HEK293 (cell line): Measurements from ENCODE around the gene TRNAU1AP.

Source experiments
- GFI1B ChIP-seq: fragments of 450-650 bp; formaldehyde crosslinking; IDR thresholded peaks from 2 replicates; pipeline ENCODE4 v1.5.1; 2016; ENCODE audit warnings: missing biosample characterization, missing genetic modification characterization
- GLI2 ChIP-seq: fragments of 450-650 bp; formaldehyde crosslinking; IDR thresholded peaks from 2 replicates; pipeline ENCODE4; 2017; ENCODE audit warnings: missing biosample characterization, missing genetic modification characterization, low read depth, borderline replicate concordance
- GLI4 ChIP-seq: fragments of 450-650 bp; formaldehyde crosslinking; IDR thresholded peaks from 2 replicates; pipeline ENCODE4 v1.5.1; 2016; ENCODE audit warnings: missing biosample characterization, missing genetic modification characterization
- HOXD13 ChIP-seq: sonication (generic); formaldehyde crosslinking; IDR thresholded peaks from 2 replicates; pipeline ENCODE4 v1.8.0; 2022; ENCODE audit warnings: missing genetic modification reagents, borderline replicate concordance
- RBAK ChIP-seq: fragments of 450-650 bp; formaldehyde crosslinking; IDR thresholded peaks from 2 replicates; pipeline ENCODE4 v1.5.1; 2016; ENCODE audit warnings: missing biosample characterization, missing genetic modification characterization
- ZFP37 ChIP-seq: fragments of 450-650 bp; formaldehyde crosslinking; IDR thresholded peaks from 2 replicates; pipeline ENCODE4 v1.5.1; 2016; ENCODE audit warnings: missing biosample characterization, missing genetic modification characterization
- ZNF121 ChIP-seq: fragments of 450-650 bp; formaldehyde crosslinking; IDR thresholded peaks from 2 replicates; pipeline ENCODE4 v1.5.1; 2016; ENCODE audit warnings: missing biosample characterization, missing genetic modification characterization
- ZNF16 ChIP-seq: fragments of 450-650 bp; formaldehyde crosslinking; IDR thresholded peaks from 2 replicates; pipeline ENCODE4 v1.5.1; 2016; ENCODE audit warnings: low read depth, missing biosample characterization, missing genetic modification characterization
- ZNF169 ChIP-seq: fragments of 450-650 bp; formaldehyde crosslinking; IDR thresholded peaks from 2 replicates; pipeline ENCODE4 v1.5.1; 2016; ENCODE audit warnings: missing biosample characterization, missing genetic modification characterization
- ZNF19 ChIP-seq: fragments of 450-650 bp; formaldehyde crosslinking; IDR thresholded peaks from 2 replicates; pipeline ENCODE4; 2016; ENCODE audit warnings: missing biosample characterization, missing genetic modification characterization, low read depth
- ZNF2 ChIP-seq: fragments of 450-650 bp; formaldehyde crosslinking; IDR thresholded peaks from 2 replicates; pipeline ENCODE4 v1.5.1; 2016; ENCODE audit warnings: missing biosample characterization, missing genetic modification characterization
- ZNF214 ChIP-seq: fragments of 450-650 bp; formaldehyde crosslinking; IDR thresholded peaks from 2 replicates; pipeline ENCODE4 v1.5.1; 2017; ENCODE audit warnings: missing biosample characterization, mild to moderate bottlenecking, missing genetic modification characterization, borderline replicate concordance
- ZNF23 ChIP-seq: fragments of 450-650 bp; formaldehyde crosslinking; IDR thresholded peaks from 2 replicates; pipeline ENCODE4 v1.5.1; 2016; ENCODE audit warnings: missing biosample characterization, missing genetic modification characterization, borderline replicate concordance
- ZNF473 ChIP-seq: fragments of 450-650 bp; formaldehyde crosslinking; IDR thresholded peaks from 2 replicates; pipeline ENCODE4 v1.5.1; 2017; ENCODE audit warnings: missing biosample characterization, missing genetic modification characterization
- ZNF521 ChIP-seq: fragments of 450-650 bp; formaldehyde crosslinking; IDR thresholded peaks from 2 replicates; pipeline ENCODE4 v1.5.1; 2017; ENCODE audit warnings: missing biosample characterization, mild to moderate bottlenecking, missing genetic modification characterization
- ZNF529 ChIP-seq: fragments of 450-650 bp; formaldehyde crosslinking; IDR thresholded peaks from 2 replicates; pipeline ENCODE4 v1.5.1; 2017; ENCODE audit warnings: missing genetic modification characterization, missing biosample characterization; ENCODE audit not compliant: insufficient replicate concordance
- ZNF548 ChIP-seq: fragments of 450-650 bp; formaldehyde crosslinking; IDR thresholded peaks from 2 replicates; pipeline ENCODE4 v1.5.1; 2016; ENCODE audit warnings: missing biosample characterization, missing genetic modification characterization
- ZNF549 ChIP-seq: fragments of 450-650 bp; IDR thresholded peaks from 2 replicates; pipeline ENCODE4 v1.5.1; 2018; ENCODE audit warnings: missing biosample characterization, missing genetic modification characterization, mild to moderate bottlenecking, inconsistent platforms, moderate library complexity
- ZNF555 ChIP-seq: fragments of 450-650 bp; formaldehyde crosslinking; conservative IDR thresholded peaks from 2 replicates; pipeline ENCODE4 v1.5.1; 2017; ENCODE audit warnings: missing biosample characterization, mild to moderate bottlenecking, missing genetic modification characterization, inconsistent platforms
- ZNF558 ChIP-seq: fragments of 450-650 bp; formaldehyde crosslinking; IDR thresholded peaks from 2 replicates; pipeline ENCODE4 v1.5.1; 2016; ENCODE audit warnings: missing biosample characterization, missing genetic modification characterization
- ZNF610 ChIP-seq: fragments of 450-650 bp; formaldehyde crosslinking; IDR thresholded peaks from 2 replicates; pipeline ENCODE4 v1.5.1; 2016; ENCODE audit warnings: missing biosample characterization, missing genetic modification characterization, borderline replicate concordance
- ZNF791 ChIP-seq: fragments of 450-650 bp; formaldehyde crosslinking; IDR thresholded peaks from 2 replicates; pipeline ENCODE4 v1.5.1; 2016; ENCODE audit warnings: missing biosample characterization, missing genetic modification characterization
- ZNF792 ChIP-seq: fragments of 450-650 bp; formaldehyde crosslinking; IDR thresholded peaks from 2 replicates; pipeline ENCODE4 v1.5.1; 2016; ENCODE audit warnings: missing biosample characterization, missing genetic modification characterization
- ZSCAN16 ChIP-seq: fragments of 450-650 bp; formaldehyde crosslinking; IDR thresholded peaks from 2 replicates; pipeline ENCODE4 v1.5.1; 2016; ENCODE audit warnings: missing biosample characterization, missing genetic modification characterization
- TF ChIP-seq, protein P1 (sequence below): fragments of 450-650 bp; formaldehyde crosslinking; IDR thresholded peaks from 2 replicates; pipeline ENCODE4 v1.5.1; 2016; ENCODE audit warnings: missing biosample characterization, missing genetic modification characterization
- TF ChIP-seq, protein P2 (sequence below): fragments of 450-650 bp; formaldehyde crosslinking; IDR thresholded peaks from 2 replicates; pipeline ENCODE4 v1.5.1; 2016; ENCODE audit warnings: missing biosample characterization, missing genetic modification characterization
- TF ChIP-seq, protein P3 (sequence below): fragments of 450-650 bp; formaldehyde crosslinking; IDR thresholded peaks from 2 replicates; pipeline ENCODE4 v1.5.1; 2016; ENCODE audit warnings: missing biosample characterization, missing genetic modification characterization
- TF ChIP-seq, protein P4 (sequence below): fragments of 450-650 bp; formaldehyde crosslinking; IDR thresholded peaks from 2 replicates; pipeline ENCODE4 v1.5.1; 2016; ENCODE audit warnings: missing biosample characterization, missing genetic modification characterization
- TF ChIP-seq, protein P5 (sequence below): fragments of 450-650 bp; formaldehyde crosslinking; IDR thresholded peaks from 2 replicates; pipeline ENCODE4 v1.5.1; 2016; ENCODE audit warnings: missing biosample characterization, missing genetic modification characterization, borderline replicate concordance

TRNAU1AP gene

DNA sequence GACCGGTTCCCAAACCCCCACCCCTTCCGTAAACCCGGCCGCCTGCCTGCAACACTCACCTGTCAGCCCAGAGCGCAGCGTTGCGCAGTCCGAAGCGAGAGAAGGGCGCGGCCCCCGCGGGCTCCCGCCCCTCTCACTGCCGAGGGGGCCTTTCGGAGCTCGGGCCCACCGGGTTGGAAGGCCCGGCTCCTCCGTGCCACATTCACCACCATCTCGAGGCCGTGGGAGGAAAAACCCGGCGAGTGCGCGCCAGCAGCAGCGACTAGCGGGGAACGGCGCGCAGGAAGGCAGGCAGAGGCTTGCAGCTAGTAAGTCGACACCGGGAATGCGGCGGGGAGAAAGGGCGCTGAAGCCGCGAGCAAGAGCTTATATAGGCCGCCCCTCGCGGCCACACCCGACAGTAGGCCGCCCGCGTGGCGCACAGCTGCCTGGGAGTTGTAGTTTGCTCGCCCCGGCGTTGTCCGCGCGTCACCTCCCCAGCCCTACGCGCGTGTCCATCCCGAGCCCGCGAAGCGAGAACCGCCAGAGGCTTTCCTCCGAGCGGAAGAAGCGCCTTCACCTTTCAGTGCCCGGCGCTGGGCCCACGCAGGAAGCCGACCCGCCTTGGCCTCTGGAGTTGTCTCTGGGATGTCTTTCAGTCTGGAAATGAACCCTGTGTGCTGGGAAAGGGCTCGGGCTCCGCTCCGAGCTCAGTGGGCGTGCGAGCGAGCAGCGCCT lies 28.8 kb downstream of the TRNAU1AP start (continued):
- TF ChIP-seq, protein P1, sequence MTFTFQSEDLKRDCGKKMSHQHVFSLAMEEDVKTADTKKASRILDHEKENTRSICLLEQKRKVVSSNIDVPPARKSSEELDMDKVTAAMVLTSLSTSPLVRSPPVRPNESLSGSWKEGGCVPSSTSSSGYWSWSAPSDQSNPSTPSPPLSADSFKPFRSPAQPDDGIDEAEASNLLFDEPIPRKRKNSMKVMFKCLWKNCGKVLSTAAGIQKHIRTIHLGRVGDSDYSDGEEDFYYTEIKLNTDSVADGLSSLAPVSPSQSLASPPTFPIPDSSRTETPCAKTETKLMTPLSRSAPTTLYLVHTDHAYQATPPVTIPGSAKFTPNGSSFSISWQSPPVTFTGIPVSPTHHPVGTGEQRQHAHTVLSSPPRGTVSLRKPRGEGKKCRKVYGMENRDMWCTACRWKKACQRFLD: no peak
- TF ChIP-seq ZNF529 (tag by site-specific recombination) (no peak), ZNF121 (tag by site-specific recombination) (peak; percentile 44; the same call in 1 of the 2 replicates), ZNF169 (tag by site-specific recombination) (no peak; the same call in 1 of the 2 replicates), ZFP37 (tag by site-specific recombination) (peak; percentile 99), GLI2 (no peak), ZNF610 (tag by site-specific recombination) (peak; percentile 85; the same call in 1 of the 2 replicates), ZNF473 (tag by site-specific recombination) (no peak), ZNF548 (tag by site-specific recombination) (no peak), ZNF521 (tag by site-specific recombination) (no peak), ZNF214 (tag by site-specific recombination) (no peak), ZNF791 (tag by site-specific recombination) (no peak), ZNF2 (tag by site-specific recombination) (peak; percentile 95), HOXD13 (CRISPR knock-in tag) (no peak), ZNF23 (tag by site-specific recombination) (peak; percentile 68; the same call in 1 of the 2 replicates), ZNF558 (tag by site-specific recombination) (no peak), ZNF19 (tag by site-specific recombination) (no peak), ZNF549 (tag by site-specific recombination) (no peak), GLI4 (tag by site-specific recombination) (0 out of 2 replicates have a peak, but pooled peaks have one; percentile 82), ZNF792 (no peak), ZNF16 (tag by site-specific recombination) (no peak; the same call in 1 of the 2 replicates), GFI1B (tag by site-specific recombination) (no peak), ZSCAN16 (tag by site-specific recombination) (no peak), ZNF555 (tag by site-specific recombination) (no peak), RBAK (tag by site-specific recombination) (no peak)
- TF ChIP-seq, protein P2, sequence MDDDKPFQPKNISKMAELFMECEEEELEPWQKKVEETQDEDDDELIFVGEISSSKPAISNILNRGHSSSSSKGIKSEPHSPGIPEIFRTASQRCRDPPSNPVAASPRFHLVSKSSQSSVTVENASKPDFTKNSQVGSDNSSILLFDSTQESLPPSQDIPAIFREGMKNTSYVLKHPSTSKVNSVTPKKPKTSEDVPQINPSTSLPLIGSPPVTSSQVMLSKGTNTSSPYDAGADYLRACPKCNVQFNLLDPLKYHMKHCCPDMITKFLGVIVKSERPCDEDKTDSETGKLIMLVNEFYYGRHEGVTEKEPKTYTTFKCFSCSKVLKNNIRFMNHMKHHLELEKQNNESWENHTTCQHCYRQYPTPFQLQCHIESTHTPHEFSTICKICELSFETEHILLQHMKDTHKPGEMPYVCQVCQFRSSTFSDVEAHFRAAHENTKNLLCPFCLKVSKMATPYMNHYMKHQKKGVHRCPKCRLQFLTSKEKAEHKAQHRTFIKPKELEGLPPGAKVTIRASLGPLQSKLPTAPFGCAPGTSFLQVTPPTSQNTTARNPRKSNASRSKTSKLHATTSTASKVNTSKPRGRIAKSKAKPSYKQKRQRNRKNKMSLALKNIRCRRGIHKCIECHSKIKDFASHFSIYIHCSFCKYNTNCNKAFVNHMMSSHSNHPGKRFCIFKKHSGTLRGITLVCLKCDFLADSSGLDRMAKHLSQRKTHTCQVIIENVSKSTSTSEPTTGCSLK (tag by site-specific recombination): no peak
- TF ChIP-seq, protein P3, sequence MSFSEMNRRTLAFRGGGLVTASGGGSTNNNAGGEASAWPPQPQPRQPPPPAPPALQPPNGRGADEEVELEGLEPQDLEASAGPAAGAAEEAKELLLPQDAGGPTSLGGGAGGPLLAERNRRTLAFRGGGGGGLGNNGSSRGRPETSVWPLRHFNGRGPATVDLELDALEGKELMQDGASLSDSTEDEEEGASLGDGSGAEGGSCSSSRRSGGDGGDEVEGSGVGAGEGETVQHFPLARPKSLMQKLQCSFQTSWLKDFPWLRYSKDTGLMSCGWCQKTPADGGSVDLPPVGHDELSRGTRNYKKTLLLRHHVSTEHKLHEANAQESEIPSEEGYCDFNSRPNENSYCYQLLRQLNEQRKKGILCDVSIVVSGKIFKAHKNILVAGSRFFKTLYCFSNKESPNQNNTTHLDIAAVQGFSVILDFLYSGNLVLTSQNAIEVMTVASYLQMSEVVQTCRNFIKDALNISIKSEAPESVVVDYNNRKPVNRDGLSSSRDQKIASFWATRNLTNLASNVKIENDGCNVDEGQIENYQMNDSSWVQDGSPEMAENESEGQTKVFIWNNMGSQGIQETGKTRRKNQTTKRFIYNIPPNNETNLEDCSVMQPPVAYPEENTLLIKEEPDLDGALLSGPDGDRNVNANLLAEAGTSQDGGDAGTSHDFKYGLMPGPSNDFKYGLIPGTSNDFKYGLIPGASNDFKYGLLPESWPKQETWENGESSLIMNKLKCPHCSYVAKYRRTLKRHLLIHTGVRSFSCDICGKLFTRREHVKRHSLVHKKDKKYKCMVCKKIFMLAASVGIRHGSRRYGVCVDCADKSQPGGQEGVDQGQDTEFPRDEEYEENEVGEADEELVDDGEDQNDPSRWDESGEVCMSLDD (tag by site-specific recombination): peak; percentile 53; the same call in 1 of the 2 replicates
- TF ChIP-seq, protein P4, sequence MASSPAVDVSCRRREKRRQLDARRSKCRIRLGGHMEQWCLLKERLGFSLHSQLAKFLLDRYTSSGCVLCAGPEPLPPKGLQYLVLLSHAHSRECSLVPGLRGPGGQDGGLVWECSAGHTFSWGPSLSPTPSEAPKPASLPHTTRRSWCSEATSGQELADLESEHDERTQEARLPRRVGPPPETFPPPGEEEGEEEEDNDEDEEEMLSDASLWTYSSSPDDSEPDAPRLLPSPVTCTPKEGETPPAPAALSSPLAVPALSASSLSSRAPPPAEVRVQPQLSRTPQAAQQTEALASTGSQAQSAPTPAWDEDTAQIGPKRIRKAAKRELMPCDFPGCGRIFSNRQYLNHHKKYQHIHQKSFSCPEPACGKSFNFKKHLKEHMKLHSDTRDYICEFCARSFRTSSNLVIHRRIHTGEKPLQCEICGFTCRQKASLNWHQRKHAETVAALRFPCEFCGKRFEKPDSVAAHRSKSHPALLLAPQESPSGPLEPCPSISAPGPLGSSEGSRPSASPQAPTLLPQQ: peak; percentile 84
- TF ChIP-seq, protein P5, sequence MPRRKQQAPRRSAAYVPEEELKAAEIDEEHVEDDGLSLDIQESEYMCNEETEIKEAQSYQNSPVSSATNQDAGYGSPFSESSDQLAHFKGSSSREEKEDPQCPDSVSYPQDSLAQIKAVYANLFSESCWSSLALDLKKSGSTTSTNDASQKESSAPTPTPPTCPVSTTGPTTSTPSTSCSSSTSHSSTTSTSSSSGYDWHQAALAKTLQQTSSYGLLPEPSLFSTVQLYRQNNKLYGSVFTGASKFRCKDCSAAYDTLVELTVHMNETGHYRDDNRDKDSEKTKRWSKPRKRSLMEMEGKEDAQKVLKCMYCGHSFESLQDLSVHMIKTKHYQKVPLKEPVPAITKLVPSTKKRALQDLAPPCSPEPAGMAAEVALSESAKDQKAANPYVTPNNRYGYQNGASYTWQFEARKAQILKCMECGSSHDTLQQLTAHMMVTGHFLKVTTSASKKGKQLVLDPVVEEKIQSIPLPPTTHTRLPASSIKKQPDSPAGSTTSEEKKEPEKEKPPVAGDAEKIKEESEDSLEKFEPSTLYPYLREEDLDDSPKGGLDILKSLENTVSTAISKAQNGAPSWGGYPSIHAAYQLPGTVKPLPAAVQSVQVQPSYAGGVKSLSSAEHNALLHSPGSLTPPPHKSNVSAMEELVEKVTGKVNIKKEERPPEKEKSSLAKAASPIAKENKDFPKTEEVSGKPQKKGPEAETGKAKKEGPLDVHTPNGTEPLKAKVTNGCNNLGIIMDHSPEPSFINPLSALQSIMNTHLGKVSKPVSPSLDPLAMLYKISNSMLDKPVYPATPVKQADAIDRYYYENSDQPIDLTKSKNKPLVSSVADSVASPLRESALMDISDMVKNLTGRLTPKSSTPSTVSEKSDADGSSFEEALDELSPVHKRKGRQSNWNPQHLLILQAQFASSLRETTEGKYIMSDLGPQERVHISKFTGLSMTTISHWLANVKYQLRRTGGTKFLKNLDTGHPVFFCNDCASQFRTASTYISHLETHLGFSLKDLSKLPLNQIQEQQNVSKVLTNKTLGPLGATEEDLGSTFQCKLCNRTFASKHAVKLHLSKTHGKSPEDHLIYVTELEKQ (tag by site-specific recombination): peak; percentile 36; the same call in 1 of the 2 replicates
